HepG2 (cell line): ENCODE measurements around the gene HPCAL1. TPM values are rescaled to one million over a fixed set of nuclear protein-coding genes. Genes with fewer than 3 reads are reported as not detected.

Experiments used
- BCL6 ChIP-seq: IDR thresholded peaks from 2 replicates; pipeline ENCODE4 v1.6.1; 2016; ENCODE audit warnings: missing genetic modification reagents, missing compliant biosample characterization
- EED ChIP-seq: sonication (generic); formaldehyde crosslinking; IDR thresholded peaks from 2 replicates; pipeline ENCODE4 v1.5.0; 2020; ENCODE audit warnings: mild to moderate bottlenecking, missing genetic modification reagents
- GATA4 ChIP-seq: sonication (generic); IDR thresholded peaks from 2 replicates; pipeline ENCODE4 v1.6.1; 2016; ENCODE audit warnings: antibody characterized with exemption, low read depth, borderline replicate concordance
- HMG20A ChIP-seq: IDR thresholded peaks from 2 replicates; pipeline ENCODE4 v1.6.1; 2016; ENCODE audit warnings: borderline replicate concordance
- NFE2 ChIP-seq: sonication (generic); formaldehyde crosslinking; IDR thresholded peaks from 2 replicates; pipeline ENCODE4 v1.4.0; 2020; ENCODE audit warnings: missing genetic modification reagents
- POLR2AphosphoS5 ChIP-seq: IDR thresholded peaks from 2 replicates; pipeline ENCODE4 v1.6.1; 2012; ENCODE audit warnings: low read depth, low read length
- SETDB1 ChIP-seq: sonication (generic); formaldehyde crosslinking; IDR thresholded peaks from 2 replicates; pipeline ENCODE4 v1.5.1; 2020; ENCODE audit warnings: missing genetic modification reagents, mild to moderate bottlenecking, borderline replicate concordance
- SRSF9 ChIP-seq: fragments of 200-400 bp; formaldehyde crosslinking; IDR thresholded peaks from 2 replicates; pipeline ENCODE4 v1.6.1; 2018; ENCODE audit warnings: borderline replicate concordance, mild to moderate bottlenecking, low read depth, low read length; ENCODE audit not compliant: insufficient read depth, poor library complexity, severe bottlenecking
- TAF1 ChIP-seq: sonication (generic); formaldehyde crosslinking; IDR thresholded peaks from 2 replicates; pipeline ENCODE4 v1.4.0; 2020; ENCODE audit warnings: missing genetic modification reagents
- TGIF2 ChIP-seq: IDR thresholded peaks from 2 replicates; pipeline ENCODE4 v1.6.1; 2016; ENCODE audit warnings: control low read depth, missing compliant biosample characterization
- U2AF2 ChIP-seq: fragments of 200-400 bp; formaldehyde crosslinking; IDR thresholded peaks from 2 replicates; pipeline ENCODE4 v1.6.1; 2017; ENCODE audit warnings: low read depth, mild to moderate bottlenecking, low read length
- ZMYM4 ChIP-seq: sonication (generic); formaldehyde crosslinking; IDR thresholded peaks from 2 replicates; pipeline ENCODE4 v1.8.1; 2023; ENCODE audit warnings: mild to moderate bottlenecking, missing genetic modification reagents
- ZNF34 ChIP-seq: sonication (generic); formaldehyde crosslinking; IDR thresholded peaks from 2 replicates; pipeline ENCODE4 v1.4.0; 2020; ENCODE audit warnings: mild to moderate bottlenecking, missing genetic modification reagents, borderline replicate concordance
- ZNF737 ChIP-seq: sonication (generic); formaldehyde crosslinking; IDR thresholded peaks from 2 replicates; pipeline ENCODE4 v1.5.0; 2020; ENCODE audit warnings: missing genetic modification reagents, mild to moderate bottlenecking, borderline replicate concordance
- ZSCAN20 ChIP-seq: sonication (generic); formaldehyde crosslinking; IDR thresholded peaks from 2 replicates; pipeline ENCODE4 v1.4.0; 2020; ENCODE audit warnings: missing genetic modification reagents, mild to moderate bottlenecking, borderline replicate concordance
- ZSCAN31 ChIP-seq: sonication (generic); formaldehyde crosslinking; IDR thresholded peaks from 2 replicates; pipeline ENCODE4 v1.5.0; 2020; ENCODE audit warnings: low read depth, mild to moderate bottlenecking, missing genetic modification reagents
- polyA plus RNA-seq, 8 experiments: library from polyadenylated mRNA; depleted of rRNA in 3 of 8; stranded (reverse) in 7 of 8; unstranded in 1 of 8; fragments of >200 nt; fragmentation: Illumina TruSeq in 4 of 8; extraction: Trizol in 4 of 8; gene quantifications; 2 replicates each; pipeline versions ENCODE4 v1.2.1 to v1.2.3, GENCODE V29; 2011 to 2016; ENCODE audit warnings: low read depth in 4 of 8, missing spikeins in 1 of 8, mixed read lengths in 1 of 8; ENCODE audit not compliant: insufficient read depth in 1 of 8
- total RNA-seq, 5 experiments: library from RNA; depleted of rRNA; stranded (reverse); fragments of >200 nt; fragmentation: Illumina TruSeq; extraction: Trizol; gene quantifications; 2 replicates each; pipeline ENCODE4 v1.2.3, GENCODE V29; 2016; ENCODE audit warnings: low read depth in 1 of 5
- TF ChIP-seq, protein P1 (sequence below): sonication (generic); formaldehyde crosslinking; IDR thresholded peaks from 2 replicates; pipeline ENCODE4 v1.4.0; 2020; ENCODE audit warnings: mild to moderate bottlenecking, missing genetic modification reagents
- TF ChIP-seq, protein P2 (sequence below): sonication (generic); formaldehyde crosslinking; IDR thresholded peaks from 2 replicates; pipeline ENCODE4 v1.4.0; 2020; ENCODE audit warnings: mild to moderate bottlenecking, missing genetic modification reagents
- TF ChIP-seq, protein P3 (sequence below), 2 experiments: IDR thresholded peaks; 2 replicates each; pipeline ENCODE4 v1.6.1; 2011 to 2012; ENCODE audit warnings: low read length in 2 of 2, borderline replicate concordance in 1 of 2, low read depth in 1 of 2, mild to moderate bottlenecking in 1 of 2, moderate library complexity in 1 of 2
- TF ChIP-seq, protein P4 (sequence below): sonication (generic); formaldehyde crosslinking; conservative IDR thresholded peaks from 2 replicates; pipeline ENCODE4 v1.4.0; 2020; ENCODE audit warnings: missing genetic modification reagents

The HPCAL1 gene
- total and polyA plus RNA-seq, 2 of the 13 experiments (the other 11 are each of a cell fraction or from before 2014, with no cell fraction given) = 29.5 to 29.9 TPM

DNA sequence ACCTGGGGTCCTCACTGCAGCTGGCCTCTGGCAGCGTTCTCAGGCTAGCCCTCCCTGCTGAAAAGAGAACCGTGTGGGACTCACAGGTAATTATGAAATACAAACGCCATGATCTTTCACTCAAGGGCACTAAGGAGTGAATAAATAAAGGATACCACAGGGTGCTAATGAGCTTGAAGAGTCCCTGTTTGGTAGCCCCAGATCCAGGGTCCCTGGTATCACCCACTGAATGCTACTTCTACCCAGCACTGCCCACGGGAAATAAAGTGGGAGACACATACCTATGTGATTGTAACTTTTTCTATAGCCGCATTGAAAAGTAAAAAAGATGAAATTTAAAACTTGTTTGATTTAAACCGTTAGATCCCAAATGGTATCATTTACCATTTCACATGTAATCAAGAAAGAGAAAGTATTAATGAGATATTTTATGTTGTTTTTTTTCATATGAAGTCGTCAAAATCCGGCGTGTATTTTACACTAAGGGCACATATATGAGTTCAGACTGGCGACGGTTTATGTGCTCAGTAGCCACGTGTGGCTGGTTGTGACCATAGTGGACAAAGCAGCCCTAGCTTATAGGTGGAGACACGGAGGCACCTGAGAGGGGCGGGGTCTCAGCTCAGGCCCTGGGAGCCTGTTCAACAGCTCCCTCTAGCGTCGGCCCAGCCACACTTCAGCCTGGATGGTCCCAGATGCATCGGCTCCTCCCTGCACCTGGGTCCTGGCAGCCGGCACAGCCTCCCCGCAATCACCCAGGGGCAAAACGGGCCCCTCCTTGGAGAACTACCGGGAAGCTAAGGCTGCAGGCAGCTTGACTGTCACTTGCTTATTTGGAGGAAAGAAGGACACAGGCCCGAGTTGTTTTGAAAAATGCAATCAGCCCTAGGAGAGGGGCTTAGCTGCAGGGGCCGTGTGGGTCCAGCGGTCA is 106.2 kb downstream of the HPCAL1 start (continued):
- peak; percentile 83 for TF ChIP-seq ZSCAN31 (CRISPR knock-in tag)
- TF ChIP-seq, protein P1, sequence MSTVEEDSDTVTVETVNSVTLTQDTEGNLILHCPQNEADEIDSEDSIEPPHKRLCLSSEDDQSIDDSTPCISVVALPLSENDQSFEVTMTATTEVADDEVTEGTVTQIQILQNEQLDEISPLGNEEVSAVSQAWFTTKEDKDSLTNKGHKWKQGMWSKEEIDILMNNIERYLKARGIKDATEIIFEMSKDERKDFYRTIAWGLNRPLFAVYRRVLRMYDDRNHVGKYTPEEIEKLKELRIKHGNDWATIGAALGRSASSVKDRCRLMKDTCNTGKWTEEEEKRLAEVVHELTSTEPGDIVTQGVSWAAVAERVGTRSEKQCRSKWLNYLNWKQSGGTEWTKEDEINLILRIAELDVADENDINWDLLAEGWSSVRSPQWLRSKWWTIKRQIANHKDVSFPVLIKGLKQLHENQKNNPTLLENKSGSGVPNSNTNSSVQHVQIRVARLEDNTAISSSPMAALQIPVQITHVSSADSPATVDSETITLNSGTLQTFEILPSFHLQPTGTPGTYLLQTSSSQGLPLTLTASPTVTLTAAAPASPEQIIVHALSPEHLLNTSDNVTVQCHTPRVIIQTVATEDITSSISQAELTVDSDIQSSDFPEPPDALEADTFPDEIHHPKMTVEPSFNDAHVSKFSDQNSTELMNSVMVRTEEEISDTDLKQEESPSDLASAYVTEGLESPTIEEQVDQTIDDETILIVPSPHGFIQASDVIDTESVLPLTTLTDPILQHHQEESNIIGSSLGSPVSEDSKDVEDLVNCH = no peak; the same call in 1 of the 2 replicates
- no peak for TF ChIP-seq ZNF737
- no peak for TF ChIP-seq TAF1 (CRISPR knock-in tag)
- no peak for TF ChIP-seq SETDB1 (CRISPR knock-in tag)
- TF ChIP-seq ZSCAN20 (CRISPR knock-in tag) = no peak
- TF ChIP-seq HMG20A (CRISPR knock-in tag) = no peak; the same call in 1 of the 2 replicates
- TF ChIP-seq TGIF2 (CRISPR knock-in tag) = peak; percentile 93
- TF ChIP-seq, protein P2, sequence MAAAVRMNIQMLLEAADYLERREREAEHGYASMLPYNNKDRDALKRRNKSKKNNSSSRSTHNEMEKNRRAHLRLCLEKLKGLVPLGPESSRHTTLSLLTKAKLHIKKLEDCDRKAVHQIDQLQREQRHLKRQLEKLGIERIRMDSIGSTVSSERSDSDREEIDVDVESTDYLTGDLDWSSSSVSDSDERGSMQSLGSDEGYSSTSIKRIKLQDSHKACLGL (CRISPR knock-in tag) = no peak
- TF ChIP-seq BCL6 (CRISPR knock-in tag) = peak; percentile 63
- no peak for TF ChIP-seq U2AF2
- TF ChIP-seq NFE2 = no peak
- peak; percentile 72 for TF ChIP-seq ZMYM4 (CRISPR knock-in tag)
- TF ChIP-seq, protein P3, sequence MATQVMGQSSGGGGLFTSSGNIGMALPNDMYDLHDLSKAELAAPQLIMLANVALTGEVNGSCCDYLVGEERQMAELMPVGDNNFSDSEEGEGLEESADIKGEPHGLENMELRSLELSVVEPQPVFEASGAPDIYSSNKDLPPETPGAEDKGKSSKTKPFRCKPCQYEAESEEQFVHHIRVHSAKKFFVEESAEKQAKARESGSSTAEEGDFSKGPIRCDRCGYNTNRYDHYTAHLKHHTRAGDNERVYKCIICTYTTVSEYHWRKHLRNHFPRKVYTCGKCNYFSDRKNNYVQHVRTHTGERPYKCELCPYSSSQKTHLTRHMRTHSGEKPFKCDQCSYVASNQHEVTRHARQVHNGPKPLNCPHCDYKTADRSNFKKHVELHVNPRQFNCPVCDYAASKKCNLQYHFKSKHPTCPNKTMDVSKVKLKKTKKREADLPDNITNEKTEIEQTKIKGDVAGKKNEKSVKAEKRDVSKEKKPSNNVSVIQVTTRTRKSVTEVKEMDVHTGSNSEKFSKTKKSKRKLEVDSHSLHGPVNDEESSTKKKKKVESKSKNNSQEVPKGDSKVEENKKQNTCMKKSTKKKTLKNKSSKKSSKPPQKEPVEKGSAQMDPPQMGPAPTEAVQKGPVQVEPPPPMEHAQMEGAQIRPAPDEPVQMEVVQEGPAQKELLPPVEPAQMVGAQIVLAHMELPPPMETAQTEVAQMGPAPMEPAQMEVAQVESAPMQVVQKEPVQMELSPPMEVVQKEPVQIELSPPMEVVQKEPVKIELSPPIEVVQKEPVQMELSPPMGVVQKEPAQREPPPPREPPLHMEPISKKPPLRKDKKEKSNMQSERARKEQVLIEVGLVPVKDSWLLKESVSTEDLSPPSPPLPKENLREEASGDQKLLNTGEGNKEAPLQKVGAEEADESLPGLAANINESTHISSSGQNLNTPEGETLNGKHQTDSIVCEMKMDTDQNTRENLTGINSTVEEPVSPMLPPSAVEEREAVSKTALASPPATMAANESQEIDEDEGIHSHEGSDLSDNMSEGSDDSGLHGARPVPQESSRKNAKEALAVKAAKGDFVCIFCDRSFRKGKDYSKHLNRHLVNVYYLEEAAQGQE (IDR thresholded peaks at IDR 0.05; ENCODE audit: borderline replicate concordance in 1 of 2, low read depth in 1 of 2, low read length in 2 of 2) = no peak
- TF ChIP-seq GATA4 = no peak
- no peak for TF ChIP-seq EED
- TF ChIP-seq POLR2AphosphoS5 = no peak
- TF ChIP-seq ZNF34 = no peak
- TF ChIP-seq SRSF9 = no peak
- TF ChIP-seq, protein P4, sequence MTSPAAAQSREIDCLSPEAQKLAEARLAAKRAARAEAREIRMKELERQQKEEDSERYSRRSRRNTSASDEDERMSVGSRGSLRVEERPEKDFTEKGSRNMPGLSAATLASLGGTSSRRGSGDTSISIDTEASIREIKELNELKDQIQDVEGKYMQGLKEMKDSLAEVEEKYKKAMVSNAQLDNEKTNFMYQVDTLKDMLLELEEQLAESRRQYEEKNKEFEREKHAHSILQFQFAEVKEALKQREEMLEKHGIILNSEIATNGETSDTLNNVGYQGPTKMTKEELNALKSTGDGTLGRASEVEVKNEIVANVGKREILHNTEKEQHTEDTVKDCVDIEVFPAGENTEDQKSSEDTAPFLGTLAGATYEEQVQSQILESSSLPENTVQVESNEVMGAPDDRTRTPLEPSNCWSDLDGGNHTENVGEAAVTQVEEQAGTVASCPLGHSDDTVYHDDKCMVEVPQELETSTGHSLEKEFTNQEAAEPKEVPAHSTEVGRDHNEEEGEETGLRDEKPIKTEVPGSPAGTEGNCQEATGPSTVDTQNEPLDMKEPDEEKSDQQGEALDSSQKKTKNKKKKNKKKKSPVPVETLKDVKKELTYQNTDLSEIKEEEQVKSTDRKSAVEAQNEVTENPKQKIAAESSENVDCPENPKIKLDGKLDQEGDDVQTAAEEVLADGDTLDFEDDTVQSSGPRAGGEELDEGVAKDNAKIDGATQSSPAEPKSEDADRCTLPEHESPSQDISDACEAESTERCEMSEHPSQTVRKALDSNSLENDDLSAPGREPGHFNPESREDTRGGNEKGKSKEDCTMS (CRISPR knock-in tag) = no peak
